MM.1S (cell line): ENCODE results near the gene HNRNPA0.

Experiments used
- CTCF ChIP-seq: fragments of 300-600 bp; sonication (generic); IDR thresholded peaks from 2 replicates; pipeline ENCODE4 v1.5.1; 2016; ENCODE audit warnings: antibody characterized with exemption, low read length, mixed read lengths
- EZH2 ChIP-seq: fragments of 300-600 bp; sonication (generic); optimal IDR thresholded peaks from 2 replicates; pipeline ENCODE3; 2017; ENCODE audit warnings: low read depth, mild to moderate bottlenecking, antibody characterized with exemption, low read length, mixed read lengths
- EZH2phosphoT487 ChIP-seq: fragments of 300-600 bp; sonication (generic); IDR thresholded peaks from 2 replicates; pipeline ENCODE4 v1.6.1; 2018; ENCODE audit warnings: antibody characterized with exemption, low read length

- TF ChIP-seq EZH2 (no peak), CTCF (peak; percentile 56), EZH2phosphoT487 (no peak)
Observed at GRCh38 chr5:137778772-137779564, 24.8 kb upstream of the HNRNPA0 start.
